HUES6 (cell line): ENCODE results near the gene PTPN14.

Experiments
- H3K27ac ChIP-seq: 2 replicates; pipeline ENCODE4 v1.7.0; 2013; ENCODE audit warnings: low read depth, mild to moderate bottlenecking, low read length, inconsistent platforms
- H3K27me3 ChIP-seq: 2 replicates; pipeline ENCODE4 v1.6.1; 2013; ENCODE audit warnings: low read length; ENCODE audit not compliant: control insufficient read depth, insufficient read depth
- H3K36me3 ChIP-seq: 2 replicates; pipeline ENCODE4 v1.6.1; 2013; ENCODE audit warnings: low read length; ENCODE audit not compliant: control insufficient read depth, insufficient read depth
- H3K4me1 ChIP-seq: 2 replicates; pipeline ENCODE4 v1.6.1; 2013; ENCODE audit warnings: low read length; ENCODE audit not compliant: control insufficient read depth, insufficient read depth
- H3K4me3 ChIP-seq: 2 replicates; pipeline ENCODE4 v1.5.1; 2013; ENCODE audit warnings: low read depth, low read length
- H3K9ac ChIP-seq: one replicate; pipeline ENCODE4 v1.6.1; 2013; ENCODE audit warnings: mild to moderate bottlenecking, low read length
- H3K9me3 ChIP-seq: 2 replicates; pipeline ENCODE4 v1.6.1; 2013; ENCODE audit warnings: low read depth, low read length; ENCODE audit not compliant: control insufficient read depth, insufficient read depth

Gene PTPN14

DNA sequence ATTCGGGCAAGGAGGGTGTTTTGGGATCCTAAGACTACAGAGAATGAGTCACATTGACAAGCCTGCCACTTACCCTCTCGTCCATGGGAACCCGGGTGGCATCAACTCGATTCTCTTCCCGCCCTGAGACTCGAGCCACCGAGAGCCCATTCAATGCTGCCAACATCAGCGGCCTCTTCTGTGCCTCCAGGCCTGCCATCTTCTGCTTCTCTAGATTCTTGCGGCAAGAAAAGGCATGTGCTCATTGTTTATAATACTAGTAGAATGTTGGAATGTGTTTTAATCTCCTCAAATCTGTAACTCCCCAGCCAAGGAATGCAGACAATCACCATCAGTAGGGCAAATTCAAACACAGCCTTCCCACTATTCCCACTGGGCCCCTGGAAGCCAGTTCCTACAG is 173.5 kb downstream of the PTPN14 start:
- H3K9me3 ChIP-seq: no peaks in the 10 kb centered on the region
- H3K4me1 ChIP-seq: peaks cover 39% of the 10 kb centered on the region
- H3K27me3 ChIP-seq: no peaks in the 10 kb centered on the region
- H3K4me3 ChIP-seq: no peak overlapping the region
- H3K27ac ChIP-seq: no peak overlapping the region
- H3K9ac ChIP-seq: no peak overlapping the region
- H3K36me3 ChIP-seq: peaks cover 66% of the 10 kb centered on the region

DNA sequence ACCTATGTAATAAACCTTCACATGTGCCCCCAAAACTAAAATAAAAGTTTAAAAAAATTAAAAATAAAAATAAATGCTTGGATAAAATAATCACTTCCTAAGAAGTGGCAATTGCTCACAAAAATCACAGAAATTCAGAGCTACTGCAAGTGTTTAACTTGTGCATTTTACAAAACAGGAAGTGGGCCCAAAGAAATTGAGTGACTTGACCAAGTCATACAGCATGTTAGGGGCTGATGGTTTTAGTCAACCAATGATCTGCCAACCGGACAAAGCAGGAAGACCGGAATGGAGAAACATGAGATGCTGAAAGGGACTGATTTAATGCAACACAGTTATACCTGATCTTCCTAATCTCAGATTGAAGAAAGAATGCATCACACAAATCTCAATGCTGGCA is 173.9 kb downstream of the PTPN14 start:
- Histone ChIP-seq H3K27ac (no peak overlapping the region), H3K4me1 (peaks cover 40% of the 10 kb centered on the region), H3K4me3 (no peak overlapping the region), H3K9ac (no peak overlapping the region), H3K9me3 (no peaks in the 10 kb centered on the region), H3K27me3 (no peaks in the 10 kb centered on the region), H3K36me3 (peaks cover 65% of the 10 kb centered on the region)

DNA sequence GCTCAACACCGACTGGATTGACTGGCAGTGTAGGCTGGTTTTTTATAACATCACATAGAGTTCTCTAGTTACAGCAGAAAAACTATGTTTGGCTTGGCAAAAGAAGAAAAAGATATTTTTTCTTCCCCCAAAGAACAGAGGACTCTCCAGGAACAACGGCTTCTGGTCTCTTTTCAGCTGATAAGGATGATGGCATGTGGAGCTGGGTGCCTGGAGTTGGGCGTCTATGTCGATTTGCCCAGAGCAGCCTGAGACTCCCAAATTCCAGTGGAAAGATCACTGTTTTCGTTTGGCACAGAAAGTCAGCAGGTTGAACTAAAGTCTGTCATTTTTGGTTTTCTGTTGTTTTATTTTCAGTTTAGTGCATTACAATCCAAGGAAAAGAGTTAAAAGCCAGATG is 179.3 kb downstream of the PTPN14 start:
- peaks cover 77% of the 10 kb centered on the region for H3K36me3 ChIP-seq
- no peaks in the 10 kb centered on the region for H3K9me3 ChIP-seq

DNA sequence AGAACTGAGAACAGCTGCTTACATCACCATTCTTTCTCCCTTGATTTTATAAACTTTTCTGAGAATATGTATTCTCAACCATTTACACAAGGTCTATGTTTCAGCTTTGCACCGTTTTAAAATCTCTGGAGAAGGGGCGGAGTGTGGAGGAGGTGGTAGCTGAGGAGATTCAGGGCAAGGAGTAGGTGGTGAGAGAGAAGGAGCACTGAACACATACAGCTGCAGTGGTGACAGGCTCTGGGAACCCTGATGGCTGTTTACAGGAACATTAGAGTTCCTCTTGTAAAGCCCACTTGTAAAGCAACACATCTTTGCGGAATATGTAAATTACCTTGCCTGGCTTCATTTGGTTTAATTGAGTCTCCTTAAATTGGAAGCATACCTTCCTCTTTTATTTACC is 180.8 kb downstream of the PTPN14 start:
- Histone ChIP-seq H3K9ac (no peak overlapping the region), H3K36me3 (peaks cover 67% of the 10 kb centered on the region), H3K27ac (no peak overlapping the region)

More for the DNA sequence above, 179.3 kb downstream of the PTPN14 start:
- Histone ChIP-seq H3K9ac (no peak overlapping the region), H3K27me3 (no peaks in the 10 kb centered on the region), H3K4me1 (peaks cover 15% of the 10 kb centered on the region; the same call in 1 of the 2 replicates), H3K4me3 (no peak overlapping the region), H3K27ac (no peak overlapping the region)

DNA sequence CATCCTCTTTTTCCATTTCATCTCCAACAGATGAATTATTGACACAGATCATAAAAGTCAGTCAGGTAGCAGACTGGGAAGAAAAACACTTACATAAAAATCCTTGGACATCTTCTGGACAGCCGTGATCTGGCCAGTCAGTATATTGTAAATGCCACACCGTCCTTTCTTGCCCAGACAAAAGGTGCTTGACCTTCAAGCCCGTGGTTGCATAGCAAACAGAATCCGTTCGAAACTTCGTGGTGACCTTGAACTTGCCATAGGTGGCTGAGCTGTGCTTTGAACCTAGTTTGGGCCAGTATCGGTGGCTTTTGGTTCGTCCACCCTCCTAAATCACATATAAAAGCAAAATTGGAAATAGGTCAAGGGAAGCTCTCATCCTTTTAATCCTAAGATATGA is 182.0 kb downstream of the PTPN14 start:
- no peaks in the 10 kb centered on the region for H3K9me3 ChIP-seq
- no peaks in the 10 kb centered on the region for H3K27me3 ChIP-seq
- no peak overlapping the region for H3K9ac ChIP-seq
- H3K36me3 ChIP-seq: peaks cover 70% of the 10 kb centered on the region
- H3K4me1 ChIP-seq: peaks cover 16% of the 10 kb centered on the region; the same call in 1 of the 2 replicates
- no peak overlapping the region for H3K4me3 ChIP-seq
- no peak overlapping the region for H3K27ac ChIP-seq

More for the DNA sequence above, 180.8 kb downstream of the PTPN14 start:
- Histone ChIP-seq H3K9me3 (no peaks in the 10 kb centered on the region), H3K4me1 (peaks cover 15% of the 10 kb centered on the region; the same call in 1 of the 2 replicates), H3K4me3 (no peak overlapping the region), H3K27me3 (no peaks in the 10 kb centered on the region)

DNA sequence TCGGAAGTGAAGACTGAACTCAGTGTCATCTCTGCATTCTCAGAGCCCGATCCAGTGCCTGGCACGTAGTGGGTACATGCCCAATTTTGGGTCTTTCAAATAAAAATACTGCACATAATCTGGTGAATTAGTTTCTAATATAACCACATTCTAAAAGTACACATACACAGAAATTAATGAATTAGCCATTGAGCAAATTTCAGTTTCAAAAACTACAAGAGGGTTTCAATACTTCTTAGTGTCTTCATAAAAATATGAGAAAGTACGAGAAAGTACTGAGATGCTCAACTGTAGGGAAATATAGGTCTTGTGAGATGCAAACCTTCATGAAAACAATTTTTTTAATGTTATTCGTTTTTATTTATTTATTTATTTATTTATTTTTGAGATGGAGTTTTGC is 183.6 kb downstream of the PTPN14 start:
- no peaks in the 10 kb centered on the region for H3K9me3 ChIP-seq
- peaks cover 22% of the 10 kb centered on the region; the same call in 1 of the 2 replicates for H3K4me1 ChIP-seq
- H3K9ac ChIP-seq: no peak overlapping the region
- H3K4me3 ChIP-seq: no peak overlapping the region
- H3K36me3 ChIP-seq: peaks cover 76% of the 10 kb centered on the region
- H3K27ac ChIP-seq: no peak overlapping the region
- H3K27me3 ChIP-seq: no peaks in the 10 kb centered on the region

DNA sequence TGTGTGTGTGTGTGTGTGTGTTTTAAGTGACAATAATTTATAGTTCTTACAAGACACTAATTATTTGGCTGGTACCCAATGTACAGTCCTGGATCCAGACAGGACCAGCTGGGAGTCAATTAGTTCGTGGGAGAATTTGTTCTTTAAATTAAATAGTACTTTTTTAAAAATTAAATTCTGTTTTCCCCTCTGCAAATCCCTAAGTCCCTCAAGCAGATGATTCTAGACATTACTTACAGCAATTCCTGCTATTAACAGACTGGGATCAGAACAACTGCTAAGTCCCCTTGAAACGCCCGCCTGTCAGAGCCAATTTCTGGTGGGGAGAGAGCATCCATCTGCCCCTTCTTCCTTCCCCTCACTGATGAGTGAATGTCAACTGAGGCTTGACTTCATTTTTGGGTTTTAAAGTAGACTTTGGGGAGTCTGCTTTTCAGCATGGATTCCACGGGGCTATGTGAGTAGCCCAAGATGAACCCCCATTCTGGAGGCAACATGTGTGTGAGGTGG is 186.6 kb downstream of the PTPN14 start:
- Histone ChIP-seq H3K27ac (no peak overlapping the region), H3K9me3 (no peaks in the 10 kb centered on the region), H3K36me3 (peaks cover 78% of the 10 kb centered on the region), H3K4me3 (no peak overlapping the region), H3K4me1 (peaks cover 7% of the 10 kb centered on the region; the same call in 1 of the 2 replicates), H3K9ac (no peak overlapping the region), H3K27me3 (no peaks in the 10 kb centered on the region)

DNA sequence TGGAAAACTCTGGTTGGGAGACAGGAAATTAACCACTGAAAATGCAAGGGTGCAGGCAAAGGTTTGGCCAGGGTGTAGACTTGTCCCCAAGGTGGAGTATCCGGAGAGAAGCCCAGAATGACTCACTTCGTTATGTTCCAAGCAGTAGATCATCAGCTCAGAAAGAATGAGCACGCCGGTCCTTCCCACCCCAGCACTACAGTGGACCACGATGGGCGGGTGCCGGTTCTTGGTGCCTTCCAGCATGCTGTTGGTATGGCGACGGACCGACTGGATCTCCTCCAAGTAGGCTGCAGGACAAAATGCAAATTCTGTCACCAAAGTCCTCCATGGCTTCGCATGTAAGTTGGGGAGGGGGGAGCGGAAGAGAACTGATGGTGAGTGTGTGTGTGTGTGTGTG is 187.0 kb downstream of the PTPN14 start:
- peaks cover 78% of the 10 kb centered on the region for H3K36me3 ChIP-seq
- H3K9me3 ChIP-seq: no peaks in the 10 kb centered on the region
- no peaks in the 10 kb centered on the region for H3K27me3 ChIP-seq
- H3K27ac ChIP-seq: no peak overlapping the region
- H3K4me3 ChIP-seq: no peak overlapping the region
- H3K4me1 ChIP-seq: peaks cover 7% of the 10 kb centered on the region; the same call in 1 of the 2 replicates
- no peak overlapping the region for H3K9ac ChIP-seq

DNA sequence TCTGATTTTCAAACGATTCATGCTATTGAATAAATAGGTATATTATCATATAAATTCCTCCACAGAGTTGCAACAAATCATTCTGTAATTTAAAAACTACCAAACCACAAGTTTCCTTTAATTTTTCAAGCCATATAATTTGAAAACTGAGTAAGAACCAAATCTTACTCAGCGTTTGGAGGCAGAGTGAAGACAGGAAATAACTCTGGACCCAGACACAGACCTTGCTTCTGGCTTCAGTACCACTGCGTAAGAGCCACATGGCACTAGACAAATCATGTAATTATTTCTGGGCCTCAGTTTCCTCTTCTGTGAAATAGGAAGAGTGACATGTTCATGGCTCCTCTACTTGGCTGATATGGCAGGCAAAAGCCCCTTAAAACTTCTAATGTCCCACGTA is 188.0 kb downstream of the PTPN14 start:
- Histone ChIP-seq H3K27me3 (no peaks in the 10 kb centered on the region), H3K9ac (no peak overlapping the region), H3K36me3 (peaks cover 73% of the 10 kb centered on the region), H3K9me3 (no peaks in the 10 kb centered on the region), H3K27ac (no peak overlapping the region), H3K4me1 (peaks cover 7% of the 10 kb centered on the region; the same call in 1 of the 2 replicates), H3K4me3 (no peak overlapping the region)

DNA sequence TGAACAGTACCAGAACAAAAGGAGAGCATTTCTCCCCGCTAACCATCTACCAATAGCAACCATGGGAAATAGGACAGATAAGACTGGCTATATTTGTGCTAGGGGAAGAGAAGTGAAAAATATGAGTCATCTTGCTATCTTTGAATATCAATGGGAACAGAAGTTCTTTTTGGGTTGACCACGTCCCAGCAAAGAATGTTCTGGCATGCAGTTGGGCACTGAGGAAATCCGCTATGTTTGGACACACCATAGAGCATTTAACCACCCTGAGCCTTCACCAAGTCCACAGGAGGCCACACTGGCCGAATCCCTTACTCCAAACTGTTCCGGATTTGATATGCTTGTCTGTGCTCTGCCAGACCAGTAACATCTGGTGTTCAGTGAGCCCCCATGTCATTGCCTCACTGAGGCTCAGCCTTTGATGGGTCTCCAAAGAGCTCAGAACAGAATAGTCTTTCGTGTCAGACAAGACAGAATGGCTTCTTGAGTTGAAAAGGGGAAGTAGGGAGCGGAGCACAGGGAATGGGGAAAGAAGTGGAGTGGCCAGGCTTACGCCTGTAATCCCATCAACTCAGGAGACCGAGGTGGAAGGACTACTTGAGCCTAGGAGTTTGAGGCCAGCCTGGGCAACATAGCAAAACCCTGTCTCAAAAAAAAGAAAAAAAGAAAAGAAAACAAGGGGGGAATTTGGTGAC is 189.1 kb downstream of the PTPN14 start:
- Histone ChIP-seq H3K9ac (no peak overlapping the region), H3K4me3 (no peak overlapping the region), H3K36me3 (peaks cover 77% of the 10 kb centered on the region)

DNA sequence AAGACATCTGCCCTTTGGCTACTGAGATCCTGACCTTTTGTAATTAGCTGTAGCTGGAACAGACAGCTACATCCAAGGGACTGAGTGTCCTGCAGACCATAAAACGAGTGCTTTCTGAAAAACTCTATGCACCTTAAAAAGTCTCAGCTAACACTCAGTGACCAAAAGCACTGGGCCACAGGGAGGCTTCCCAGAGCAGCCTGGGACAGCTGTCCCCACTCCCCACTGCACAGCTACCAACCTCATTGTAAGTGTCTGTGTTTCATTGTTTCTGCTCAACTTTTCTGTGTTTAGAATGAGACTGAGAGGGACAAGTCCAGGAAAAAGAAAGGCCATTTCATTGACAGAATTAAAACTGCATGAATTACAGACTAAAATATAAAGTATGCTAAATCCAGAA is 189.8 kb downstream of the PTPN14 start:
- Histone ChIP-seq H3K36me3 (peaks cover 80% of the 10 kb centered on the region), H3K9me3 (no peaks in the 10 kb centered on the region)

More for the DNA sequence above, 189.1 kb downstream of the PTPN14 start:
- Histone ChIP-seq H3K27me3 (no peaks in the 10 kb centered on the region), H3K27ac (no peak overlapping the region), H3K9me3 (no peaks in the 10 kb centered on the region), H3K4me1 (peaks cover 7% of the 10 kb centered on the region; the same call in 1 of the 2 replicates)

More for the DNA sequence above, 189.8 kb downstream of the PTPN14 start:
- Histone ChIP-seq H3K9ac (no peak overlapping the region), H3K4me1 (peaks cover 7% of the 10 kb centered on the region; the same call in 1 of the 2 replicates), H3K27ac (no peak overlapping the region), H3K27me3 (no peaks in the 10 kb centered on the region), H3K4me3 (no peak overlapping the region)
